WTC11 (cell line): ENCODE results near the gene SLC19A3. TPM values are rescaled to one million over a fixed set of nuclear protein-coding genes. Genes with fewer than 3 reads are reported as not detected.
"Not testable (repeated sequence)": the region's sequence is repeated elsewhere in the genome, so short reads cannot be mapped to it uniquely, and the experiment has no call there.

ENCODE experiments used
- ATAC-seq: fragments of 200-7000 bp; cut with Tn5 transposase; 2 replicates; pipeline ENCODE4 v1.10.0; 2021; ENCODE audit warnings: mild to moderate bottlenecking, moderate library complexity
- CTCF ChIA-PET: fragments of 300-600 bp; sonication (Branson Sonifier 250); formaldehyde crosslinking; loops from one replicate; lab custom pipeline; 2021; ENCODE audit warnings: antibody characterized with exemption; lab: Charles Lee
- POLR2A ChIA-PET: fragments of 350-600 bp; sonication (Branson Sonifier 250); formaldehyde crosslinking; loops from one replicate; lab custom pipeline; 2021; ENCODE audit warnings: antibody characterized with exemption; lab: Charles Lee
- DNase-seq: peaks from one replicate; pipeline ENCODE4 v3.0.0; 2021; ENCODE audit warnings: low spot score
- H3K27ac Mint-ChIP-seq: 2 replicates; pipeline ENCODE4 v1.8.0; 2021; ENCODE audit warnings: mixed read lengths
- H3K27me3 Mint-ChIP-seq: 2 replicates; pipeline ENCODE4 v1.8.0; 2021; ENCODE audit warnings: low read depth, mild to moderate bottlenecking, moderate library complexity, mixed read lengths
- H3K36me3 Mint-ChIP-seq: 2 replicates; pipeline ENCODE4 v1.8.0; 2021; ENCODE audit warnings: mixed read lengths
- H3K4me1 Mint-ChIP-seq: 2 replicates; pipeline ENCODE4 v1.8.0; 2022; ENCODE audit warnings: mixed read lengths
- H3K4me3 Mint-ChIP-seq: 2 replicates; pipeline ENCODE4 v1.8.0; 2021; ENCODE audit warnings: mild to moderate bottlenecking, moderate library complexity, mixed read lengths
- H3K9me3 Mint-ChIP-seq: 2 replicates; pipeline ENCODE4 v1.8.0; 2021; ENCODE audit warnings: mixed read lengths
- CREB1 ChIP-seq: sonication (generic); formaldehyde crosslinking; IDR thresholded peaks from 2 replicates; pipeline ENCODE4 v1.8.0; 2023; ENCODE audit warnings: mild to moderate bottlenecking, missing genetic modification reagents
- EMX1 ChIP-seq: fragments of 250-450 bp; sonication (Bioruptor Pico); IDR thresholded peaks from 2 replicates; pipeline ENCODE4 v1.8.0; 2021; ENCODE audit warnings: mild to moderate bottlenecking
- FOXP1 ChIP-seq: sonication (generic); formaldehyde crosslinking; IDR thresholded peaks from 2 replicates; pipeline ENCODE4 v1.8.0; 2022; ENCODE audit warnings: missing genetic modification reagents, mild to moderate bottlenecking, moderate library complexity, borderline replicate concordance
- GTF2I ChIP-seq: fragments of 250-450 bp; sonication (Bioruptor Pico); conservative IDR thresholded peaks from 2 replicates; pipeline ENCODE4 v1.4.0; 2021; ENCODE audit warnings: mild to moderate bottlenecking
- IRF2 ChIP-seq: sonication (generic); formaldehyde crosslinking; IDR thresholded peaks from 2 replicates; pipeline ENCODE4 v1.8.0; 2022; ENCODE audit warnings: low read depth, missing genetic modification reagents, borderline replicate concordance
- JUN ChIP-seq: sonication (generic); formaldehyde crosslinking; IDR thresholded peaks from 2 replicates; pipeline ENCODE4 v1.8.0; 2023; ENCODE audit warnings: mild to moderate bottlenecking, missing genetic modification reagents
- MXD4 ChIP-seq: fragments of 250-450 bp; sonication (Bioruptor Pico); IDR thresholded peaks from 2 replicates; pipeline ENCODE4 v1.8.0; 2021; ENCODE audit warnings: mild to moderate bottlenecking, moderate library complexity, borderline replicate concordance
- MYBL2 ChIP-seq: sonication (generic); formaldehyde crosslinking; IDR thresholded peaks from 2 replicates; pipeline ENCODE4 v1.8.1; 2023; ENCODE audit warnings: mild to moderate bottlenecking, moderate library complexity, missing genetic modification reagents
- NFYB ChIP-seq: sonication (generic); formaldehyde crosslinking; conservative IDR thresholded peaks from 2 replicates; pipeline ENCODE4 v1.8.0; 2022; ENCODE audit warnings: low read depth, missing genetic modification reagents
- PRRX2 ChIP-seq: fragments of 250-450 bp; sonication (Bioruptor Pico); IDR thresholded peaks from 2 replicates; pipeline ENCODE4 v1.8.0; 2021; ENCODE audit warnings: mild to moderate bottlenecking
- SMAD3 ChIP-seq: sonication (generic); formaldehyde crosslinking; IDR thresholded peaks from 2 replicates; pipeline ENCODE4 v1.8.0; 2022; ENCODE audit warnings: missing genetic modification reagents, mild to moderate bottlenecking, borderline replicate concordance
- SP1 ChIP-seq: sonication (generic); formaldehyde crosslinking; conservative IDR thresholded peaks from 2 replicates; pipeline ENCODE4 v1.8.1; 2022; ENCODE audit warnings: missing genetic modification reagents
- ZNF121 ChIP-seq: sonication (generic); formaldehyde crosslinking; IDR thresholded peaks from 2 replicates; pipeline ENCODE4 v1.8.0; 2023; ENCODE audit warnings: missing genetic modification reagents
- ZNF232 ChIP-seq: sonication (generic); formaldehyde crosslinking; IDR thresholded peaks from 2 replicates; pipeline ENCODE4 v1.8.0; 2022; ENCODE audit warnings: mild to moderate bottlenecking, missing genetic modification reagents
- ZNF263 ChIP-seq: sonication (generic); formaldehyde crosslinking; IDR thresholded peaks from 2 replicates; pipeline ENCODE4 v1.8.1; 2022; ENCODE audit warnings: low read depth, mild to moderate bottlenecking, moderate library complexity, missing genetic modification reagents
- ZNF671 ChIP-seq: fragments of 250-450 bp; sonication (Bioruptor Pico); IDR thresholded peaks from 2 replicates; pipeline ENCODE4 v1.8.0; 2021; ENCODE audit warnings: mild to moderate bottlenecking
- total RNA-seq: library from RNA; stranded (reverse); gene quantifications from 3 replicates; pipeline ENCODE4 v1.2.3, GENCODE V29; 2021
- TF ChIP-seq, protein P1 (sequence below): fragments of 250-450 bp; sonication (Bioruptor Pico); conservative IDR thresholded peaks from 2 replicates; pipeline ENCODE4 v1.9.0; 2021; ENCODE audit warnings: mild to moderate bottlenecking
- TF ChIP-seq, protein P2 (sequence below): fragments of 250-450 bp; sonication (Bioruptor Pico); IDR thresholded peaks from 2 replicates; pipeline ENCODE4 v2.1.2; 2022; ENCODE audit warnings: mild to moderate bottlenecking, moderate library complexity
- TF ChIP-seq, protein P3 (sequence below): sonication (generic); formaldehyde crosslinking; IDR thresholded peaks from 2 replicates; pipeline ENCODE4 v1.8.1; 2022; ENCODE audit warnings: low read depth, missing genetic modification reagents, borderline replicate concordance
- TF ChIP-seq, protein P4 (sequence below): sonication (generic); formaldehyde crosslinking; IDR thresholded peaks from 2 replicates; pipeline ENCODE4 v1.8.1; 2023; ENCODE audit warnings: mild to moderate bottlenecking, missing genetic modification reagents, moderate library complexity
- TF ChIP-seq, protein P5 (sequence below): fragments of 250-450 bp; sonication (Bioruptor Pico); IDR thresholded peaks from 2 replicates; pipeline ENCODE4 v1.9.0; 2021; ENCODE audit warnings: mild to moderate bottlenecking
- TF ChIP-seq, protein P6 (sequence below): sonication (generic); formaldehyde crosslinking; conservative IDR thresholded peaks from 2 replicates; pipeline ENCODE4 v1.8.1; 2023; ENCODE audit warnings: mild to moderate bottlenecking, low read depth, missing genetic modification reagents, moderate library complexity

SLC19A3 gene
- total RNA-seq, 1 experiment from 2014 or later, result 6.5 TPM

DNA sequence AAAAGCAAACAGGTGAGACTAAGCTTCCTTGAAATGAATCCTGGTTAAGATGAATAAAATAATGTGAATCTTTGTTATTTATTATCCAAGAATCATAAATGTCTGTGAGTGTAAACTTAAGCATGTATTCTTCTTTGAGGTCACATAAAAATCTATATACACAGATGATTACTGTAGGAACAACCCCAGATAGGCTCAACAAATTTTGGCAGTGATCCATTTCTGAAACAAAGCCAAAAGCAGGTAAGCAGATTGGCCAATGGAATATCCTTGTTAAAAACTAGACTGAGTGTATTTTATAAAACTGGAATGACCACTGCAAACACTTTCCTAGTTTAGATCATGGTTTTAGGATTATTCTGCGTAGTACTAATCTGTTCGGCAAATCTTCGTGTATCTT, 39.9 kb downstream of the SLC19A3 start:
- CTCF ChIA-PET, result no interaction called here
- Mint-ChIP-seq H3K4me1 (no peaks in the 10 kb centered on the region), H3K4me3 (no peak overlapping the region), H3K9me3 (no peaks in the 10 kb centered on the region), H3K36me3 (no peaks in the 10 kb centered on the region), H3K27me3 (no peaks in the 10 kb centered on the region), H3K27ac (no peak overlapping the region)
- TF ChIP-seq, protein P1, sequence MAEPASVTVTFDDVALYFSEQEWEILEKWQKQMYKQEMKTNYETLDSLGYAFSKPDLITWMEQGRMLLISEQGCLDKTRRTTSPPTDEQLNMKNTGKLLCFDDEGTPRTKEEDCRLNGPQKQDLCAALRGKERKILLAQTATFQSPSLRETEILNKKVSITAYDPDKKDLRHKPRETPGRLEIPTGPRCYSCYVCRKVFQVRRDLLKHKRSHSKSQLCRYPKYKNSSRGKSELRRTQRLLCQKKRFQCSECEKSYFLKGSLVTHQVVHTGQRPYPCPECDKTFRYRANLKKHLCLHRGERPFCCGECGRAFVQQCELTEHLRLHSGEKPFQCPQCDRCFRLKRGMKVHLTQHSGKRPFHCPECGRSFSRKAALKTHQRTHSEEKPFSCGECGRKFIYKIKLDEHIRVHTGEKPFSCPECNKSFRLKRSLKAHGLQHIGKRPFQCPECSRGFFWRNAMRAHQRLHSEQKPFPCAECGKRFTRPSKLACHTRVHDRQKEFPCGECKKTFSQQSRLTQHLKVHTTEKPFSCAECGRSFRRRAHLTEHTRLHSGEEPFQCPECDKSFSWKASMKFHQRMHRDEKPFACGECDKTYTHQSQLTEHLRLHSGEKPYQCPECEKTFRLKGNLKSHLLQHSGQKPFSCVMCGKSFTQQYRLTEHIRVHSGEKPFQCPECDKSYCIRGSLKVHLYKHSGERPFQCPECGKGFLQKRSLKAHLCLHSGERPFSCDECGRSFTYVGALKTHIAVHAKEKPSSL, result no peak
- no peak for TF ChIP-seq PRRX2 (CRISPR knock-in tag)
- TF ChIP-seq, protein P2, sequence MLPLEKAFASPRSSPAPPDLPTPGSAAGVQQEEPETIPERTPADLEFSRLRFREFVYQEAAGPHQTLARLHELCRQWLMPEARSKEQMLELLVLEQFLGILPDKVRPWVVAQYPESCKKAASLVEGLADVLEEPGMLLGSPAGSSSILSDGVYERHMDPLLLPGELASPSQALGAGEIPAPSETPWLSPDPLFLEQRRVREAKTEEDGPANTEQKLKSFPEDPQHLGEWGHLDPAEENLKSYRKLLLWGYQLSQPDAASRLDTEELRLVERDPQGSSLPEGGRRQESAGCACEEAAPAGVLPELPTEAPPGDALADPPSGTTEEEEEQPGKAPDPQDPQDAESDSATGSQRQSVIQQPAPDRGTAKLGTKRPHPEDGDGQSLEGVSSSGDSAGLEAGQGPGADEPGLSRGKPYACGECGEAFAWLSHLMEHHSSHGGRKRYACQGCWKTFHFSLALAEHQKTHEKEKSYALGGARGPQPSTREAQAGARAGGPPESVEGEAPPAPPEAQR (CRISPR knock-in tag), result no peak
- no peak for TF ChIP-seq GTF2I (CRISPR knock-in tag)
- no peak for TF ChIP-seq ZNF671 (CRISPR knock-in tag)
- TF ChIP-seq MYBL2 (CRISPR knock-in tag), result no peak
- TF ChIP-seq, protein P3, sequence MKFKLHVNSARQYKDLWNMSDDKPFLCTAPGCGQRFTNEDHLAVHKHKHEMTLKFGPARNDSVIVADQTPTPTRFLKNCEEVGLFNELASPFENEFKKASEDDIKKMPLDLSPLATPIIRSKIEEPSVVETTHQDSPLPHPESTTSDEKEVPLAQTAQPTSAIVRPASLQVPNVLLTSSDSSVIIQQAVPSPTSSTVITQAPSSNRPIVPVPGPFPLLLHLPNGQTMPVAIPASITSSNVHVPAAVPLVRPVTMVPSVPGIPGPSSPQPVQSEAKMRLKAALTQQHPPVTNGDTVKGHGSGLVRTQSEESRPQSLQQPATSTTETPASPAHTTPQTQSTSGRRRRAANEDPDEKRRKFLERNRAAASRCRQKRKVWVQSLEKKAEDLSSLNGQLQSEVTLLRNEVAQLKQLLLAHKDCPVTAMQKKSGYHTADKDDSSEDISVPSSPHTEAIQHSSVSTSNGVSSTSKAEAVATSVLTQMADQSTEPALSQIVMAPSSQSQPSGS (CRISPR knock-in tag), result no peak
- no peak for TF ChIP-seq EMX1 (CRISPR knock-in tag)
- TF ChIP-seq, protein P4, sequence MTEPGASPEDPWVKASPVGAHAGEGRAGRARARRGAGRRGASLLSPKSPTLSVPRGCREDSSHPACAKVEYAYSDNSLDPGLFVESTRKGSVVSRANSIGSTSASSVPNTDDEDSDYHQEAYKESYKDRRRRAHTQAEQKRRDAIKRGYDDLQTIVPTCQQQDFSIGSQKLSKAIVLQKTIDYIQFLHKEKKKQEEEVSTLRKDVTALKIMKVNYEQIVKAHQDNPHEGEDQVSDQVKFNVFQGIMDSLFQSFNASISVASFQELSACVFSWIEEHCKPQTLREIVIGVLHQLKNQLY (CRISPR knock-in tag), result no peak
- TF ChIP-seq ZNF263, result no peak
- TF ChIP-seq NFYB (CRISPR knock-in tag), result no peak
- POLR2A ChIA-PET, result no interaction called here
- ATAC-seq (no peak), DNase-seq (no peak)

DNA sequence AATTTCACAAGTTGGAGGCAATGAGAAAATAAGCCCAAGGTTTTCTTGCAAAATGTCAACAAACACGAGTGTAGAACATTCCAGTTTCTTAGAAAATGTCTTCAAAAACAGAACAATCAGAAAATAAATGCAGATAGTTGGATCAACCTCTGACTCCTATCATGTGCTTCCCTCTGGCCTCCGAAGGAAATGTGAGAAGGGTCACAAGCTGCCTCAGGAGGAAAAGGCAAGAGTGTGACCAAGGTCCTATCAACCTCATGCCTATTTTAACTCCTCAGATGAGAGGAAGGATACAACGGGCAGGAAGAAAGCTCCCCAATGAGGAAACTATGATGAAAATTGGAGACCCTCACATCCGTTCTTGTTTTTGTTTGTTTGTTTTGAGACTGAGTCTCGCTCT, 43.3 kb downstream of the SLC19A3 start:
- H3K4me3 Mint-ChIP-seq, result no peak overlapping the region
- no peak overlapping the region for H3K27ac Mint-ChIP-seq
- no peak for DNase-seq
- TF ChIP-seq NFYB (CRISPR knock-in tag) (no peak), FOXP1 (CRISPR knock-in tag) (no peak), JUN (CRISPR knock-in tag) (no peak), CREB1 (CRISPR knock-in tag) (no peak), ZNF232 (no peak), ZNF121 (CRISPR knock-in tag) (no peak), IRF2 (CRISPR knock-in tag) (no peak), SP1 (CRISPR knock-in tag) (no peak), SMAD3 (CRISPR knock-in tag) (no peak), MXD4 (CRISPR knock-in tag) (no peak)
- TF ChIP-seq, protein P5, sequence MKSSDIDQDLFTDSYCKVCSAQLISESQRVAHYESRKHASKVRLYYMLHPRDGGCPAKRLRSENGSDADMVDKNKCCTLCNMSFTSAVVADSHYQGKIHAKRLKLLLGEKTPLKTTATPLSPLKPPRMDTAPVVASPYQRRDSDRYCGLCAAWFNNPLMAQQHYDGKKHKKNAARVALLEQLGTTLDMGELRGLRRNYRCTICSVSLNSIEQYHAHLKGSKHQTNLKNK (CRISPR knock-in tag), result no peak
- TF ChIP-seq, protein P6, sequence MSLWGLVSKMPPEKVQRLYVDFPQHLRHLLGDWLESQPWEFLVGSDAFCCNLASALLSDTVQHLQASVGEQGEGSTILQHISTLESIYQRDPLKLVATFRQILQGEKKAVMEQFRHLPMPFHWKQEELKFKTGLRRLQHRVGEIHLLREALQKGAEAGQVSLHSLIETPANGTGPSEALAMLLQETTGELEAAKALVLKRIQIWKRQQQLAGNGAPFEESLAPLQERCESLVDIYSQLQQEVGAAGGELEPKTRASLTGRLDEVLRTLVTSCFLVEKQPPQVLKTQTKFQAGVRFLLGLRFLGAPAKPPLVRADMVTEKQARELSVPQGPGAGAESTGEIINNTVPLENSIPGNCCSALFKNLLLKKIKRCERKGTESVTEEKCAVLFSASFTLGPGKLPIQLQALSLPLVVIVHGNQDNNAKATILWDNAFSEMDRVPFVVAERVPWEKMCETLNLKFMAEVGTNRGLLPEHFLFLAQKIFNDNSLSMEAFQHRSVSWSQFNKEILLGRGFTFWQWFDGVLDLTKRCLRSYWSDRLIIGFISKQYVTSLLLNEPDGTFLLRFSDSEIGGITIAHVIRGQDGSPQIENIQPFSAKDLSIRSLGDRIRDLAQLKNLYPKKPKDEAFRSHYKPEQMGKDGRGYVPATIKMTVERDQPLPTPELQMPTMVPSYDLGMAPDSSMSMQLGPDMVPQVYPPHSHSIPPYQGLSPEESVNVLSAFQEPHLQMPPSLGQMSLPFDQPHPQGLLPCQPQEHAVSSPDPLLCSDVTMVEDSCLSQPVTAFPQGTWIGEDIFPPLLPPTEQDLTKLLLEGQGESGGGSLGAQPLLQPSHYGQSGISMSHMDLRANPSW (CRISPR knock-in tag), result no peak
- TF ChIP-seq, all 79 proteins: peak for 0
- H3K4me1 Mint-ChIP-seq, result peaks cover 17% of the 10 kb centered on the region
- CTCF ChIA-PET, result no interaction called here
- no peak for ATAC-seq
- H3K9me3 Mint-ChIP-seq, result no peaks in the 10 kb centered on the region
- POLR2A ChIA-PET, result interaction anchor here (0.6 kb wide), 1 partner anchor 23 kb away, joined by 3 read pairs; no protein-coding TSS in a partner anchor
- H3K36me3 Mint-ChIP-seq, result no peaks in the 10 kb centered on the region
- no peaks in the 10 kb centered on the region for H3K27me3 Mint-ChIP-seq

DNA sequence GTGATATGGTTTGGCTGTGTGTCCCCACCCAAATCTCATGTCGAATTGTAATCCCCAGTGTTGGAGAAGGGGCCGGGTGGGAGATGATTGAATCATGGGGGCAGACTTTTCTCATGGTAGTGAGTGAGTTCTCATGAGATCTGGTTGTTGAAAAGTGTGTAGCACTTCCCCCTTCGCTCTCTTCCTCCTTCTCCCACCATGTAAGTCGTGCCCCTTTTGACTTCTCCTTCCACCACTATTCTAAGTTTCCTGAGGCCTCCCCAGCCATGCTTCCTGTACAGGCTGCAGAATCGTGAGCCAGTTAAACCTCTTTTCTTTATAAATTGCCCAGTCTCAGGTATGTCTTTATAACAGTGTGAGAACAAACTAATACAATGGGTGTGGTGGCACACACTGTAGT, 44.2 kb downstream of the SLC19A3 start:
- H3K27ac Mint-ChIP-seq, ATAC-seq, H3K27me3 Mint-ChIP-seq, H3K9me3 Mint-ChIP-seq, H3K36me3 Mint-ChIP-seq, CTCF ChIA-PET, H3K4me3 Mint-ChIP-seq, DNase-seq: not testable (repeated sequence)
- POLR2A ChIA-PET, result interaction anchor here (0.6 kb wide), 1 partner anchor 24 kb away, joined by 3 read pairs; no protein-coding TSS in a partner anchor
- H3K4me1 Mint-ChIP-seq, result peaks cover 17% of the 10 kb centered on the region
